ENCODE data around the gene SPATA3. TPM values are rescaled to one million over a fixed set of nuclear protein-coding genes. Genes with fewer than 3 reads are reported as not detected.

SPATA3 gene
- total and polyA plus RNA-seq, 2 experiments from 2014 or later: not detected

DNA sequence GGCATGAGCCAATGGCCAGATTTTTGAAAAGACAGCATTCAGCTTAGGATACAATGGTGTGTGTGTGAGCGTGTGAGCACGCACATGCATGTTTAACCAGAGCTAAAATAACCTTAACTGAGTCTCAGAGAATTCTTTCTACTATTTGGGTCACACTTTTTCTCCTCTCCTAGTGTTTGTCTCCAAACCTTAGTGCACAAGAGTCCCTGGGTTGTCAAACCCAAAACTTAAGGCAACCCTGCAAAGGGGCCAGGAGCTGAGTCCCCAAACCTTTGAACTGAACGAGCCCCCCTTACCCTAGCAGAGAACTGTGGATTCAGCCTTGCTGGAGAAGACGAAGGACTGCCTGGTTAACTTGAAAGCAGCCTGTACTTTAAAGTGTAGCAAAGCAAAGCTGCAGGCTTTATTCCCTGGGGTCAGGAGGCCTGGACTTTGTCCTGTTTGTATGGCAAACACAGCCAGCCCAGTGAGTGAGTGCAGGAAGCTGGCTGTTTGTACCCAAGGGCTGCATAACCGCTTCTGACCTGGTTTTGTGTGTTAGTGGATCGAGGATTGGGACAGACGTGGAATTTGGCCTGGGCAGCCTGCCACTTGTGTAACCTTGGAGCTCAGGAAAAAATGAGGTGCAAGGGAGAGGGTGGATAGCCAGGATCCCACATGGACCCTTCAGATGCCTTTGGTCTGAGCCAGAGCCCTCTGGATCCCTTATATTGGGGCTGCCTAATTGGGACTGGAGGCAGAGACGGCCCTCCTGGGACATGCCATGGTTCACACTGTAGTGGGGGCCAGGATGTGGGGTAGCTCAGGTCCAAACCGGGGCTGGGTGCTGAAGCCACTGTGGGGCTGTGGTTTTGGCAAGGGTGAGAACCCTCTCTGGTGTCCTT lies 54.3 kb downstream of the SPATA3 start:
- no peak for TF ChIP-seq EZH2phosphoT487 (IDR thresholded peaks at IDR 0.05; ENCODE audit: low read depth, severe bottlenecking, unreplicated experiment)
- TF ChIP-seq, protein P1, sequence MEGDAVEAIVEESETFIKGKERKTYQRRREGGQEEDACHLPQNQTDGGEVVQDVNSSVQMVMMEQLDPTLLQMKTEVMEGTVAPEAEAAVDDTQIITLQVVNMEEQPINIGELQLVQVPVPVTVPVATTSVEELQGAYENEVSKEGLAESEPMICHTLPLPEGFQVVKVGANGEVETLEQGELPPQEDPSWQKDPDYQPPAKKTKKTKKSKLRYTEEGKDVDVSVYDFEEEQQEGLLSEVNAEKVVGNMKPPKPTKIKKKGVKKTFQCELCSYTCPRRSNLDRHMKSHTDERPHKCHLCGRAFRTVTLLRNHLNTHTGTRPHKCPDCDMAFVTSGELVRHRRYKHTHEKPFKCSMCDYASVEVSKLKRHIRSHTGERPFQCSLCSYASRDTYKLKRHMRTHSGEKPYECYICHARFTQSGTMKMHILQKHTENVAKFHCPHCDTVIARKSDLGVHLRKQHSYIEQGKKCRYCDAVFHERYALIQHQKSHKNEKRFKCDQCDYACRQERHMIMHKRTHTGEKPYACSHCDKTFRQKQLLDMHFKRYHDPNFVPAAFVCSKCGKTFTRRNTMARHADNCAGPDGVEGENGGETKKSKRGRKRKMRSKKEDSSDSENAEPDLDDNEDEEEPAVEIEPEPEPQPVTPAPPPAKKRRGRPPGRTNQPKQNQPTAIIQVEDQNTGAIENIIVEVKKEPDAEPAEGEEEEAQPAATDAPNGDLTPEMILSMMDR (IDR thresholded peaks at IDR 0.05; ENCODE audit: poor library complexity): no peak
- TF ChIP-seq EZH2 (IDR thresholded peaks at IDR 0.05; ENCODE audit: borderline replicate concordance): no peak
- peak; percentile 84 for DNase-seq (ENCODE audit: low spot score)
- no peaks in the 10 kb centered on the region for H3K9me2 ChIP-seq (replicated peaks; ENCODE audit: insufficient read depth)
- H4K20me1 ChIP-seq (ENCODE audit: insufficient read depth, poor library complexity, severe bottlenecking): no peaks in the 10 kb centered on the region
- no peak overlapping the region for H3K4me3 ChIP-seq
- no peaks in the 10 kb centered on the region for H3K79me2 ChIP-seq
- H3K27me3 ChIP-seq: no peaks in the 10 kb centered on the region
- peak overlapping the region; percentile 86 for H3K27ac ChIP-seq
- no peaks in the 10 kb centered on the region for H3K36me3 ChIP-seq (replicated peaks; ENCODE audit: insufficient read depth, low read depth)
- no peaks in the 10 kb centered on the region for H3K9me3 ChIP-seq (ENCODE audit: low read depth)
- no peak overlapping the region for H2AFZ ChIP-seq
- peak overlapping the region; percentile 70 for H3K4me2 ChIP-seq
- 26% methylated on average over 9 of the region's 9 CpGs for WGBS (ENCODE audit: low lambda C conversion rate, missing lambda C conversion rate)
- H3K4me1 ChIP-seq (ENCODE audit: insufficient read depth): peaks cover 40% of the 10 kb centered on the region

- Histone ChIP-seq H4K20me1 (ENCODE audit: insufficient read depth, poor library complexity, severe bottlenecking) (no peaks in the 10 kb centered on the region), H2AFZ (no peak overlapping the region), H3K27me3 (no peaks in the 10 kb centered on the region), H3K4me1 (ENCODE audit: insufficient read depth) (peaks cover 40% of the 10 kb centered on the region), H3K4me2 (peak overlapping the region; percentile 59), H3K9me3 (ENCODE audit: low read depth) (no peaks in the 10 kb centered on the region), H3K79me2 (no peaks in the 10 kb centered on the region), H3K36me3 (replicated peaks; ENCODE audit: insufficient read depth, low read depth) (no peaks in the 10 kb centered on the region), H3K9me2 (replicated peaks; ENCODE audit: insufficient read depth) (no peaks in the 10 kb centered on the region), H3K27ac (peak overlapping the region; percentile 86), H3K4me3 (no peak overlapping the region)
- no peak for DNase-seq (ENCODE audit: low spot score)
- 78% methylated on average over 5 of the region's 5 CpGs for WGBS (ENCODE audit: low lambda C conversion rate, missing lambda C conversion rate)
- TF ChIP-seq, protein P1 (IDR thresholded peaks at IDR 0.05; ENCODE audit: poor library complexity): no peak
- TF ChIP-seq EZH2 (IDR thresholded peaks at IDR 0.05; ENCODE audit: borderline replicate concordance) (no peak), EZH2phosphoT487 (IDR thresholded peaks at IDR 0.05; ENCODE audit: low read depth, severe bottlenecking, unreplicated experiment) (no peak)
Observed at GRCh38 chr2:231051116-231051515, 55.2 kb downstream of the SPATA3 start.

DNA sequence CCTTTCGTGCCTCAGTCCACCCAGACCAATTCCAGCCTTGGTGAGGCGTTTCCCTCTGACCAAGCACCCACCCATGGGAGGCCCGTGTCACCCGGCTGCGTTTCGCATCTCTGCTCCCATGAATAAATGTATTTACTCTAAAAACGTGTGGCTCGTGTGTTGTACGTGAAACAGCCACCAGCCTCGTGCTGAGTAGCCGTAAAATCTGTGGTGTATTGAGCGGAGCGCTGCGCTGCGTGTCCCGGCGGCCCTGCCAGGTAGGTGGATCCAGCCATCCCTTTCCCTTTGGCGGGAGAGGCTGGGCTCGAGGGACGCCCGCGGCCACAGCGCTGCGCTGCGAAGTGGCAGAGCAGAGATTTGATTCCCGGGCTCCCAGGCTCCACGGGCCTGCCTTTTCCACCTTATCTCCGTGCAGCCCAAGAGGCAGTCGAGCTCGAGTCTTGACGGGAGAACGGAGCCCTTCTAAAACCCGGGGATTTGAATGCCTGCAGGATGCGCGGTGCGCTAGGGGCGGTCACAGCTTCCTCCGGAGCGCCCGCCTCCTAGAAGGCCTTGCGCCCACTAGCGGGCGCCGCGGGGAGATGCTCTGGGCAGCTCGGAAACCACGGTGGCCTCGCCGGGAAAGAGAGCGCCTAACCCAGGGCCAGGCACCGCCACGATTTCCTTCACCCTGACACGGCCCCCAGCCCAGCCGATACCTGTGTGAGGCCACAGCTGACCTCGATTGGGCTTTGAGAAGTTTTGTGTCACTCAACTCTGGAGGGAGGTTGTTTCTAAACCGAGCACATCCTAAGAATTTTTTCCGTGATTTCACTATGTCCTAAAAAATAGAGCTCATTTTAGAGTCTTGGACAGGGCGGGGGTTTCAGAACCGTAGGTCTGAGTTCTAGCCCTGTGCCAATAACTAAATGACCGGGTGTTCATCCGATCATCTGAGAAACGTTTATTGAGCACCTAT lies 56.9 kb downstream of the SPATA3 start:
- Histone ChIP-seq H3K9me3 (ENCODE audit: low read depth) (no peaks in the 10 kb centered on the region), H3K4me2 (peak overlapping the region; percentile 92), H4K20me1 (ENCODE audit: insufficient read depth, poor library complexity, severe bottlenecking) (peaks cover 4% of the 10 kb centered on the region), H3K4me3 (peak overlapping the region; percentile 71), H2AFZ (peak overlapping the region; percentile 96), H3K79me2 (peaks cover 10% of the 10 kb centered on the region), H3K27ac (peak overlapping the region; percentile 86), H3K27me3 (no peaks in the 10 kb centered on the region), H3K36me3 (replicated peaks; ENCODE audit: insufficient read depth, low read depth) (no peaks in the 10 kb centered on the region), H3K9me2 (replicated peaks; ENCODE audit: insufficient read depth) (no peaks in the 10 kb centered on the region), H3K4me1 (ENCODE audit: insufficient read depth) (peaks cover 43% of the 10 kb centered on the region)
- TF ChIP-seq, protein P1 (IDR thresholded peaks at IDR 0.05; ENCODE audit: poor library complexity): peak; percentile 89
- TF ChIP-seq EZH2phosphoT487 (IDR thresholded peaks at IDR 0.05; ENCODE audit: low read depth, severe bottlenecking, unreplicated experiment) (no peak), EZH2 (IDR thresholded peaks at IDR 0.05; ENCODE audit: borderline replicate concordance) (no peak)
- peak; percentile 94 for DNase-seq (ENCODE audit: low spot score)
- WGBS (ENCODE audit: low lambda C conversion rate, missing lambda C conversion rate): 17% methylated on average over 62 of the region's 62 CpGs

Data from hepatocyte (in vitro differentiated cells).